B cell (primary cell): Measurements from ENCODE around the gene AK3. TPM values are rescaled to one million over a fixed set of nuclear protein-coding genes. Genes with fewer than 3 reads are reported as not detected.
A peak's percentile ranks its signal among the peaks of the same experiment; 100 is the strongest.

ENCODE experiments used
- ATAC-seq: fragments of 200-7000 bp; cut with Tn5 transposase; one replicate; pipeline ENCODE4 v1.10.0; 2021; ENCODE audit warnings: low read depth, mild to moderate bottlenecking, moderate number of reproducible peaks, moderate library complexity
- CTCF ChIA-PET: fragments of 350-600 bp; sonication (Branson Sonifier 250); formaldehyde crosslinking; loops from one replicate; lab custom pipeline; 2021; ENCODE audit warnings: antibody characterized with exemption, inconsistent platforms; lab: Charles Lee
- POLR2A ChIA-PET: fragments of 350-600 bp; sonication (Branson Sonifier 250); formaldehyde crosslinking; loops from one replicate; lab custom pipeline; 2021; ENCODE audit warnings: antibody characterized with exemption; lab: Charles Lee
- DNase-seq: peaks from one replicate; pipeline ENCODE4 v3.0.0; 2013
- H2AFZ ChIP-seq: 2 replicates; pipeline ENCODE4 v1.6.1; 2012; ENCODE audit warnings: mild to moderate bottlenecking, low read depth, low read length; ENCODE audit not compliant: insufficient read depth, poor library complexity, severe bottlenecking
- H3K27ac ChIP-seq, 2 donors: 1 replicate in 1 of 2; 2 replicates in 1 of 2; pipeline ENCODE4 v1.5.1; 2012 to 2013; ENCODE audit warnings: low read length in 2 of 2, mild to moderate bottlenecking in 2 of 2, moderate library complexity in 1 of 2
- H3K27me3 ChIP-seq, 4 experiments: fragments of 200-600 bp in 1 of 4; sonication (generic) in 1 of 4; replicated peaks in 1 of 4; 1 replicate in 2 of 4; 2 replicates in 2 of 4; pipeline versions ENCODE4 v1.6.1 to v1.7.0; 2013 to 2016; ENCODE audit warnings: low read length in 3 of 4, mild to moderate bottlenecking in 2 of 4, mixed read lengths in 1 of 4, moderate library complexity in 1 of 4; ENCODE audit not compliant: insufficient read depth in 4 of 4, control insufficient read depth in 3 of 4; ENCODE audit errors: control extremely low read depth in 1 of 4
- H3K36me3 ChIP-seq, 2 experiments: replicated peaks in 1 of 2; 1 replicate in 1 of 2; 2 replicates in 1 of 2; pipeline versions ENCODE4 v1.6.1 to v1.7.1; 2013; ENCODE audit warnings: low read length in 1 of 2; ENCODE audit not compliant: insufficient read depth in 2 of 2, control insufficient read depth in 1 of 2; ENCODE audit errors: control extremely low read depth in 1 of 2, extremely low read depth in 1 of 2
- H3K4me1 ChIP-seq, 2 donors: fragments of 200-600 bp in 1 of 2; sonication (generic) in 1 of 2; 1 replicate in 1 of 2; 2 replicates in 1 of 2; pipeline versions ENCODE4 v1.5.1 to v1.6.1; 2013 to 2017; ENCODE audit warnings: low read length in 2 of 2; ENCODE audit not compliant: control insufficient read depth in 2 of 2, insufficient read depth in 2 of 2
- H3K4me2 ChIP-seq: replicated peaks from 2 replicates; pipeline ENCODE3; 2012; ENCODE audit warnings: mild to moderate bottlenecking, low read depth, low read length; ENCODE audit not compliant: poor library complexity, severe bottlenecking
- H3K4me3 ChIP-seq, 5 experiments: fragments of 200-600 bp in 1 of 5; sonication (generic) in 1 of 5; 1 replicate in 3 of 5; 2 replicates in 2 of 5; pipeline versions ENCODE4 v1.5.1 to v1.7.0; 2011 to 2016; ENCODE audit warnings: low read length in 4 of 5, mild to moderate bottlenecking in 4 of 5, low read depth in 2 of 5, control low read depth in 1 of 5, moderate library complexity in 1 of 5; ENCODE audit not compliant: insufficient read depth in 1 of 5; ENCODE audit errors: control extremely low read depth in 1 of 5, extremely low read depth in 1 of 5
- H3K79me2 ChIP-seq: fragments of 200-600 bp; sonication (generic); one replicate; pipeline ENCODE4 v1.6.0; 2016; ENCODE audit warnings: low read length; ENCODE audit not compliant: control insufficient read depth, insufficient read depth
- H3K9ac ChIP-seq: fragments of 200-600 bp; sonication (generic); 2 replicates; pipeline ENCODE4 v1.6.1; 2017; ENCODE audit warnings: mild to moderate bottlenecking, low read length, moderate library complexity
- H3K9me3 ChIP-seq, 3 donors: one replicate each; pipeline versions ENCODE4 v1.6.1 to v1.7.1; 2013; ENCODE audit warnings: low read length in 2 of 3; ENCODE audit not compliant: control insufficient read depth in 2 of 3, insufficient read depth in 1 of 3; ENCODE audit errors: control extremely low read depth in 1 of 3
- H4K20me1 ChIP-seq: 2 replicates; pipeline ENCODE4 v1.6.0; 2012; ENCODE audit warnings: mild to moderate bottlenecking, low read length; ENCODE audit not compliant: insufficient read depth, control insufficient read depth, poor library complexity, severe bottlenecking
- H3K27ac Mint-ChIP-seq: one replicate; pipeline ENCODE4 v1.8.0; 2021; ENCODE audit warnings: mixed read lengths
- H3K27me3 Mint-ChIP-seq: one replicate; pipeline ENCODE4 v1.8.0; 2021; ENCODE audit warnings: mixed read lengths
- H3K4me1 Mint-ChIP-seq: one replicate; pipeline ENCODE4 v1.8.0; 2021; ENCODE audit warnings: mixed read lengths
- H3K4me3 Mint-ChIP-seq: one replicate; pipeline ENCODE4 v1.8.0; 2021; ENCODE audit warnings: mixed read lengths
- H3K9me3 Mint-ChIP-seq: one replicate; pipeline ENCODE4 v1.8.0; 2022; ENCODE audit warnings: mixed read lengths; ENCODE audit not compliant: insufficient read depth
- EZH2 ChIP-seq: IDR thresholded peaks from 2 replicates; pipeline ENCODE4 v1.6.1; 2012; ENCODE audit warnings: borderline replicate concordance, low read depth, mild to moderate bottlenecking, moderate library complexity, low read length; ENCODE audit not compliant: insufficient read depth, poor library complexity, severe bottlenecking
- WGBS: methylation state at CpG from one replicate; pipeline ENCODE4 v1.1.5; 2013; ENCODE audit warnings: missing lambda C conversion rate; ENCODE audit not compliant: insufficient coverage; 5-methylcytosine and 5-hydroxymethylcytosine counted together
- intact Hi-C: fragments of 100-400 bp; cut with micrococcal nuclease; formaldehyde crosslinking; loops from one replicate; pipeline ENCODE4 v1.10.0; 2022
- polyA plus RNA-seq: library from polyadenylated mRNA; depleted of rRNA; stranded (reverse); fragments of >200 nt; gene quantifications from 2 replicates; pipeline ENCODE4 v1.2.3, GENCODE V29; 2012
- total RNA-seq, 2 donors: library from RNA; stranded (reverse); fragments of 120-200 nt in 1 of 2; gene quantifications; 1 replicate in 1 of 2; 2 replicates in 1 of 2; pipeline versions ENCODE4 v1.2.3 to v1.2.4, GENCODE V29; 2013 to 2022
- TF ChIP-seq, protein P1 (sequence below): fragments of 200-600 bp; IDR thresholded peaks from one replicate; pipeline ENCODE4 v1.8.0; 2022; ENCODE audit warnings: antibody characterized with exemption, mild to moderate bottlenecking

AK3 gene
- total and polyA plus RNA-seq, 2 donors (not counting 1 experiment from before 2014, with no cell fraction given) = 9.9 to 22.9 TPM

DNA sequence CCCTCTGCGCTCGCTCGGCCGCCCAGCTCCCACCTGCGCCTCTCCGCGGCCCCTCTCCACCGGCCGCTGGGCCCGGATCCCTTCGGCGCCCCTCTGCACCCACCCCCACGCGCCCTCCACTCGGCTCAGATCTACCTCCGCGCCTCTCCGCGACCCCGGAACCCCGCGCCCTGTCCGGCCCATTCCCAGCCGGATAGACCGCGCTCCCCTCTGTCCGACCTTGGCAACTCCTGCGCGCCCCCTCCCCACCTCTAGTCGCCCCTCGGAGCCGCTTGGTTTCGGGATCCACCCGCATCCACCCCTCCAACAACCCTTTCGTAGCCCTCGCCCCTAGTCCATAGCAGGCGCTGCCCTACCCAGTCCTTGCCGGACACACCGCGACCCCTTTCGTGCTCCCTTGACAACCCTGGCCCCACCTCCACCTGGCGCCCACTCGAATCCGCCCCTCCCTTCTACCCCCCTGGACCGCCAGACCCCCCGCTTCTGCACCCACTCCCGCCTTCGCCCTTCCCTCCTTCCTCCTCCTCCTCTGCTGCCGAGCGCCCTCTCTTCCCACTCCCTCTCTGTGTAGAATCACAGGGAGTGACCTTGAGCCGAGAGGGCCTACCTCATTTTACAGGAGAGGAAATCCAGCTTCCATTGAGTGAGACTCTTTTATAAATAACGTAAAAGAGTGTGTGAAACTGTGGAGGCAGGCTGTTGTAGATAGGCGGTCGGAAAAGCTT lies 525 bp upstream of the AK3 start:
- H3K4me3 ChIP-seq = peak overlapping the region in 4 of 5 experiments; percentile 75 to 90 (median 85)
- peak overlapping the region; percentile 89 for H3K4me3 Mint-ChIP-seq
- no peaks in the 10 kb centered on the region for H3K9me3 Mint-ChIP-seq
- H2AFZ ChIP-seq = peak overlapping the region; percentile 100
- POLR2A ChIA-PET = interaction anchor here (0.6 to 2.9 kb wide), 5 partner anchors 9 to 887 kb away, joined by 3 to 20 read pairs (median 7); partner anchors contain the start of genes CDC37L1, RCL1 and RIC1
- peaks cover 34% of the 10 kb centered on the region for H3K79me2 ChIP-seq
- intact Hi-C loops = loop anchor here (1.0 to 5.0 kb wide), 9 partner anchors 21 to 1266 kb away; partner anchors contain the start of genes CDC37L1, JAK2, PLGRKT and PLPP6
- H4K20me1 ChIP-seq = peaks cover 19% of the 10 kb centered on the region
- peak overlapping the region; percentile 51 to 83 for H3K27ac ChIP-seq
- TF ChIP-seq EZH2 = no peak
- H3K36me3 ChIP-seq = no peaks in the 10 kb centered on the region
- CTCF ChIA-PET = interaction anchor here (0.6 to 1.7 kb wide), 10 partner anchors 8 to 1091 kb away, joined by 3 to 10 read pairs (median 4); partner anchors contain the start of genes ERMP1 and RCL1
- DNase-seq (no peak), ATAC-seq (peak; percentile 3)
- H3K4me2 ChIP-seq = peak overlapping the region; percentile 94
- no peaks in the 10 kb centered on the region for H3K27me3 Mint-ChIP-seq
- WGBS = 3% methylated on average over 47 of the region's 54 CpGs
- no peaks in the 10 kb centered on the region for H3K9me3 ChIP-seq
- no peaks in the 10 kb centered on the region for H3K27me3 ChIP-seq
- peaks cover 19 to 23% of the 10 kb centered on the region in 2 donors for H3K4me1 ChIP-seq
- peak overlapping the region; percentile 86 for H3K9ac ChIP-seq
- peak overlapping the region; percentile 90 for H3K27ac Mint-ChIP-seq
- H3K4me1 Mint-ChIP-seq = peaks cover 25% of the 10 kb centered on the region

DNA sequence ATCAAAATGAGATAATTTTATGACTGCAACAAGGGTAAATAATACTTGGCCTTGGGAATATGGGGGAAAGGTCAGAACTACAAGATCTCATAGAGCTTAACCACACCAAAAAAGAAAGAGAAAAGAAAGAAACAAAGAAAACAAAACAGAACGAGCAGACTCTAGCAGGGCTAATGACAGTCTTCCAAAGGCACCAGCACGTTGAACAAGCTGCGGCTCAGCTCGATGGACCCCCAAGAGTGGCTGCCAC lies 689 bp downstream of the AK3 start:
- H3K9ac ChIP-seq = peak overlapping the region; percentile 86
- H3K9me3 ChIP-seq = no peaks in the 10 kb centered on the region
- no peak for TF ChIP-seq EZH2
- TF ChIP-seq, protein P1, sequence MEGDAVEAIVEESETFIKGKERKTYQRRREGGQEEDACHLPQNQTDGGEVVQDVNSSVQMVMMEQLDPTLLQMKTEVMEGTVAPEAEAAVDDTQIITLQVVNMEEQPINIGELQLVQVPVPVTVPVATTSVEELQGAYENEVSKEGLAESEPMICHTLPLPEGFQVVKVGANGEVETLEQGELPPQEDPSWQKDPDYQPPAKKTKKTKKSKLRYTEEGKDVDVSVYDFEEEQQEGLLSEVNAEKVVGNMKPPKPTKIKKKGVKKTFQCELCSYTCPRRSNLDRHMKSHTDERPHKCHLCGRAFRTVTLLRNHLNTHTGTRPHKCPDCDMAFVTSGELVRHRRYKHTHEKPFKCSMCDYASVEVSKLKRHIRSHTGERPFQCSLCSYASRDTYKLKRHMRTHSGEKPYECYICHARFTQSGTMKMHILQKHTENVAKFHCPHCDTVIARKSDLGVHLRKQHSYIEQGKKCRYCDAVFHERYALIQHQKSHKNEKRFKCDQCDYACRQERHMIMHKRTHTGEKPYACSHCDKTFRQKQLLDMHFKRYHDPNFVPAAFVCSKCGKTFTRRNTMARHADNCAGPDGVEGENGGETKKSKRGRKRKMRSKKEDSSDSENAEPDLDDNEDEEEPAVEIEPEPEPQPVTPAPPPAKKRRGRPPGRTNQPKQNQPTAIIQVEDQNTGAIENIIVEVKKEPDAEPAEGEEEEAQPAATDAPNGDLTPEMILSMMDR = no peak
- ATAC-seq (no peak), DNase-seq (no peak)
- peak overlapping the region; percentile 90 for H3K27ac Mint-ChIP-seq
- no peaks in the 10 kb centered on the region for H3K9me3 Mint-ChIP-seq
- H3K4me3 ChIP-seq = peak overlapping the region; percentile 73 to 90 (median 85)
- H4K20me1 ChIP-seq = peaks cover 19% of the 10 kb centered on the region
- intact Hi-C loops = loop anchor here (2.0 to 5.0 kb wide), 3 partner anchors 22 to 1267 kb away; a partner anchor contains a TSS
- peaks cover 27% of the 10 kb centered on the region for H3K4me1 Mint-ChIP-seq
- H3K27me3 ChIP-seq = no peaks in the 10 kb centered on the region
- H3K4me1 ChIP-seq = peaks cover 19 to 23% of the 10 kb centered on the region in 2 donors
- H2AFZ ChIP-seq = peak overlapping the region; percentile 100
- POLR2A ChIA-PET = interaction anchor here (0.7 to 2.9 kb wide), 5 partner anchors 52 to 1214 kb away, joined by 3 to 20 read pairs (median 7); partner anchors contain the start of genes CDC37L1, RCL1 and RIC1
- peak overlapping the region; percentile 89 for H3K4me3 Mint-ChIP-seq
- WGBS = 0% methylated on average over 3 of the region's 4 CpGs
- peak overlapping the region; percentile 33 to 83 for H3K27ac ChIP-seq
- peaks cover 45% of the 10 kb centered on the region for H3K79me2 ChIP-seq
- no peaks in the 10 kb centered on the region for H3K27me3 Mint-ChIP-seq
- peak overlapping the region; percentile 94 for H3K4me2 ChIP-seq
- H3K36me3 ChIP-seq = no peaks in the 10 kb centered on the region
- CTCF ChIA-PET = interaction anchor here (0.7 to 1.7 kb wide), 13 partner anchors 9 to 1092 kb away, joined by 3 to 10 read pairs (median 3); partner anchors contain the start of genes CDC37L1, ERMP1, JAK2 and RCL1
